ENCODE data around the gene ECI1. TPM values are rescaled to one million over a fixed set of nuclear protein-coding genes. Genes with fewer than 3 reads are reported as not detected.

Gene ECI1
- total RNA-seq, 4 donors from 2014 or later = 74.3 to 94.7 (median 81.5) TPM

DNA sequence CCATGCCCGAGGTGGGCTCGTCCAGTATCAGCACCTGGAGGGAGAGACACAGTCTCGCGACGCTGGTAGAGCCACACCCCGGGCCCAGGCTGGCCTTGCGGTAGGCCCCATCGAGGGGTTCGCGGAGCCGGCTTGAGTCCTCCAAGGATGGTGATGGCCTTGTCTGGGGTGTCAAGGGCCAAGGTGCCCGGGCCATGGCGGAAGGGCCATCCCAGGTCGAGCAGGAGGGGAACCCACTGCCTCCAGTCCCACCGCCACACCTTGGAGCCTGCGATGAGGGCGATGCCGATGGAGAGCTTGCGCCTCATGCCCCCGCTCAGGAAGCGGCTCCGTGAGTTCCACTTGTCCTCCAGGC lies 46.1 kb upstream of the ECI1 start:
- TF ChIP-seq, protein P1, sequence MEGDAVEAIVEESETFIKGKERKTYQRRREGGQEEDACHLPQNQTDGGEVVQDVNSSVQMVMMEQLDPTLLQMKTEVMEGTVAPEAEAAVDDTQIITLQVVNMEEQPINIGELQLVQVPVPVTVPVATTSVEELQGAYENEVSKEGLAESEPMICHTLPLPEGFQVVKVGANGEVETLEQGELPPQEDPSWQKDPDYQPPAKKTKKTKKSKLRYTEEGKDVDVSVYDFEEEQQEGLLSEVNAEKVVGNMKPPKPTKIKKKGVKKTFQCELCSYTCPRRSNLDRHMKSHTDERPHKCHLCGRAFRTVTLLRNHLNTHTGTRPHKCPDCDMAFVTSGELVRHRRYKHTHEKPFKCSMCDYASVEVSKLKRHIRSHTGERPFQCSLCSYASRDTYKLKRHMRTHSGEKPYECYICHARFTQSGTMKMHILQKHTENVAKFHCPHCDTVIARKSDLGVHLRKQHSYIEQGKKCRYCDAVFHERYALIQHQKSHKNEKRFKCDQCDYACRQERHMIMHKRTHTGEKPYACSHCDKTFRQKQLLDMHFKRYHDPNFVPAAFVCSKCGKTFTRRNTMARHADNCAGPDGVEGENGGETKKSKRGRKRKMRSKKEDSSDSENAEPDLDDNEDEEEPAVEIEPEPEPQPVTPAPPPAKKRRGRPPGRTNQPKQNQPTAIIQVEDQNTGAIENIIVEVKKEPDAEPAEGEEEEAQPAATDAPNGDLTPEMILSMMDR (IDR thresholded peaks at IDR 0.05) = no peak
- TF ChIP-seq EP300 (IDR thresholded peaks at IDR 0.05) (no peak), POLR2A (IDR thresholded peaks at IDR 0.05) (no peak)
- DNase-seq (ENCODE audit: low spot score in 2 of 2) = no peak
- peaks cover 0 to 4% (median 0%) of the 10 kb centered on the region in 4 donors for H3K4me1 ChIP-seq
- peaks cover 0 to 85% (median 0%) of the 10 kb centered on the region in 3 donors for H3K36me3 ChIP-seq
- H3K9me3 ChIP-seq = no peaks in the 10 kb centered on the region
- no peak overlapping the region for H3K4me3 ChIP-seq
- WGBS, 2 donors = 95% methylated on average over 17 to 19 of the region's 22 CpGs
- H3K27ac ChIP-seq = no peak overlapping the region
- H3K27me3 ChIP-seq = no peaks in the 10 kb centered on the region

DNA sequence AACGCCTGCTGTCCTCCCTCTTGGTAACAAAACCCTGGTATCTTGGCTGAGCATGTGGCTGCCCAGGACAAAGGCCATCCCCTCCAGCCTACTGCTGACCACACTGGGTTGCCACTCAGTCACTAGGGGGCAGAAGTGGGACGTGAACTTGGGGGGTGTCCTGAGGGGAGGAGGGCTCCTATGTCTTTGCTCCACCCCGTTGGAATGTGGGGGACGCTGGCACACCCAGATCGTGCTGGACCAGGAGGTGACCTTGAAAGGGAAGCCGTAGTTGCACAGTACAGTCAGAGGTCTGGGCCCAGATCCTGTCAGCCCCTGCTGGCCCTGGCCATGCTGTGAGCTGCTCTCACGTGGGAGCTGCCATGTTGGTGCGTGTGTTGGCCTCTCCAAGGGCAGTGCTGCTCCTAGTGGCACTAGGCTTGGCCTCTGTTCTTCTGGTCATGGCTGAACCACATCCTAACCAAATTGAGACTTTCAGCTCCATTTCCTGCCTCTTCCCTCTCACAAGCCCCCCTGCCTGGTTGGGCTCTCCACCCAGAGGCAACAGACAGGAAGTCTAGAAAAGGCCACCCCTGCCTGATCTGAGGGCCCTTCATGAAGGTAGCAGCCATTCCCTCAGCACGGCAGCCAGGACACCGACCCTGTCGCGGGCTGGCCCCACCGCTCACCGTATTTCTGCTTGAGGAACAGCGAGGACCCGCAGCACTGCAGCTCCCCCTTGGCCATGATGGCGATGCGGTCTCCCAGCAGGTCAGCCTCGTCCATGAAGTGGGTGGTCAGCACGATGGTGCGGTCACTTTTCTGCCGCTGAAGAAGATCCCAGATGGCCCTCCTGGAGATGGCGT lies 45.5 kb upstream of the ECI1 start:
- Histone ChIP-seq H3K27ac (no peak overlapping the region), H3K27me3 (no peaks in the 10 kb centered on the region), H3K4me1 (peaks cover 0 to 4% (median 0%) of the 10 kb centered on the region in 4 donors), H3K36me3 (peaks cover 0 to 89% (median 0%) of the 10 kb centered on the region in 3 donors), H3K9me3 (no peaks in the 10 kb centered on the region), H3K4me3 (no peak overlapping the region)
- WGBS, 2 donors = 75 to 85% methylated on average over 20 of the region's 23 CpGs
- TF ChIP-seq POLR2A (IDR thresholded peaks at IDR 0.05) (no peak), EP300 (IDR thresholded peaks at IDR 0.05) (no peak)
- TF ChIP-seq, protein P1 (IDR thresholded peaks at IDR 0.05) = peak in 2 of 5 experiments; percentile 11 to 18
- no peak for DNase-seq (ENCODE audit: low spot score in 2 of 2)

DNA sequence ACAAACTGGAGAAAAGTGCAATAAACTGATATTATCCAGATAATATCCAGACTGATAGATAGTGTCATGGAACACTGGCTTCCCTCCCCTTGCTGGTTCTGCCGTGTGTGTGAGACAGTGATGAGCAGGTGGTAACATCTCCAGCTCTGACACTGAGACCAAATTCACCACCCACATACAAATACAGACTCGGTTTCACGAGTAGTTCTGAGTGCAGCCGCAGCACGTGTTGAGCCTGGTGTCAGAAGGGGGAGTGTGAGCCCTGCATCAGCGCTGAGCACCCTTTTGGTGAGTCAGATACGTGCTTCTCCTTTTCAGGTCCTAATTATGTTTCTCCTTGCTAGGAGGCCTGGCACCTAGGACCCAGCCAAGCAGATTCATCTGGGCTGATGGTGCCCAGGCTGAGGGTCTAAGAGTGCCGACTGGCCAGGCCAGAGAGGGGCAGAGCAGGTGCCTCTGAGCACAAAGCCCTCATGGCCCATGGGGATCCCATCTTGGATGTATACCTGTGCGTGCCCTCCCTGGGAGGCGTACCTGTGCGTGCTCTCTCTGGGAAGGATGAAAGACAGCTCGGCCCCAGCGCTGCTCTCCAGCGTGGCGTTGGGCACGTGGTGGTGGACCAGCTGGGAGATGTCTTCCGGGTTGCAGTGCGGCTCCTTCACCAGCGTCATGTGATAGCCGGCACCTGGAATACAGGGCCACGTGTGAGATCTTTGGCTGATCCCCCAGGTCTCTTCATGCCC lies 43.8 kb upstream of the ECI1 start:
- 83 to 90% methylated on average over 18 to 21 of the region's 21 CpGs for WGBS, 2 donors

DNA sequence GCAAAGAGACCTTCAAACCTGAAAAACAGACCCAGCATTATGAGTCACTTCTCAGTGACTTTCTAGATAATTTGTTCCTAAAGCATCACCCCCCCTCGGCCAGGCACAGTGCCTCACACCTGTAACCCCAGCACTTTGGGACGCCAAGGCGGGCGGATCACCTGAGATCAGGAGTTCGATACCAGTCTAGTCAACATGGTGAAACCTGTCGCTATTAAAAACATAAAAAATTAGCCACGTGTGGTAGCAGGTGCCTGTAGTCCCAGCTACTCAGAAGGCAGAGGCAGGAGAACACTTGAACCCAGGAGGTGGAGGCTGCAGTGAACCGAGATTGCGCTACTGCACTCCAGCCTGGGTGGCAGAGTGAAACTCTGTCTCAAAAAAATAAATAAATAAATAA lies 40.8 kb upstream of the ECI1 start:
- no peaks in the 10 kb centered on the region for H3K9me3 ChIP-seq
- peaks cover 0 to 100% (median 0%) of the 10 kb centered on the region in 3 donors for H3K36me3 ChIP-seq
- WGBS, 2 donors = 93 to 94% methylated on average over 9 of the region's 9 CpGs
- no peak for DNase-seq (ENCODE audit: low spot score in 2 of 2)
- H3K4me3 ChIP-seq = no peak overlapping the region
- peaks cover 0 to 4% (median 0%) of the 10 kb centered on the region in 4 donors for H3K4me1 ChIP-seq
- TF ChIP-seq EP300 (IDR thresholded peaks at IDR 0.05) (no peak), POLR2A (IDR thresholded peaks at IDR 0.05) (no peak)
- TF ChIP-seq, protein P1 (IDR thresholded peaks at IDR 0.05) = no peak
- H3K27ac ChIP-seq = no peak overlapping the region
- no peaks in the 10 kb centered on the region for H3K27me3 ChIP-seq

More for the DNA sequence above, 43.8 kb upstream of the ECI1 start:
- Histone ChIP-seq H3K27me3 (no peaks in the 10 kb centered on the region), H3K4me3 (no peak overlapping the region), H3K4me1 (peaks cover 0 to 4% (median 0%) of the 10 kb centered on the region in 4 donors), H3K36me3 (peaks cover 0 to 100% (median 0%) of the 10 kb centered on the region in 3 donors), H3K27ac (no peak overlapping the region), H3K9me3 (no peaks in the 10 kb centered on the region)
- TF ChIP-seq, protein P1 (IDR thresholded peaks at IDR 0.05) = no peak
- TF ChIP-seq EP300 (IDR thresholded peaks at IDR 0.05) = no peak
- TF ChIP-seq POLR2A (IDR thresholded peaks at IDR 0.05) = no peak
- no peak for DNase-seq (ENCODE audit: low spot score in 2 of 2)

DNA sequence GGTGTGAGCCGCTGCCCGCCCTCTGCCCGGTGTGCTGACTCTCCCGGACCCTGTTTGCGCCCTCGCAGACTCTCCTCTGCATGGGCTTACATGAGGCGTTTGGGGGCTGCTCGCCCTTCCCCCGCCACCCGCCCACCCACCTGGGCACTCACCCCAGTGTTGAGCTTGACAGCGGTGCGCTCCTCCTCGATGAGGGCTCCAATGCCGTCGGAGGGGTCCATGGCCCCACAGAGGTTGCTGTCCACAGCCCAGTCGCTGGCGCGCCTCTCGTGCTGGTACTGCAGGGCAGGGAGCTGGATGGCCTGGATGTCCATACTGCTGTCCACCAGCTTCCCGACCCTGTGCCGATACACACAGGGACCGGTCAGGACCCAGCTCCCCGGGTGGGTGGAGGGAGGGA lies 37.9 kb upstream of the ECI1 start:
- H3K36me3 ChIP-seq = peaks cover 0 to 100% (median 0%) of the 10 kb centered on the region in 3 donors
- TF ChIP-seq EP300 (IDR thresholded peaks at IDR 0.05) = no peak
- TF ChIP-seq, protein P1 (IDR thresholded peaks at IDR 0.05) = no peak
- TF ChIP-seq POLR2A (IDR thresholded peaks at IDR 0.05) = no peak

More for the DNA sequence above, 37.9 kb upstream of the ECI1 start:
- Histone ChIP-seq H3K27ac (no peak overlapping the region), H3K27me3 (no peaks in the 10 kb centered on the region), H3K9me3 (no peaks in the 10 kb centered on the region), H3K4me3 (no peak overlapping the region), H3K4me1 (peaks cover 0 to 3% (median 0%) of the 10 kb centered on the region in 4 donors)
- DNase-seq (ENCODE audit: low spot score in 2 of 2) = no peak
- 90 to 94% methylated on average over 14 to 23 of the region's 23 CpGs for WGBS, 2 donors

Measured in tibial nerve (tissue), 4 donors.